Peyer's patch (tissue), 4 donors: ENCODE data around the gene CEBPB.

ENCODE experiments used
- CTCF ChIP-seq, 6 experiments: fragments of 450-650 bp in 4 of 6; fragments of 200-600 bp in 2 of 6; sonication (generic) in 1 of 6; IDR thresholded peaks; one replicate each; pipeline ENCODE4 v1.5.1; 2017 to 2019; ENCODE audit warnings: antibody characterized with exemption in 6 of 6, mild to moderate bottlenecking in 3 of 6, moderate library complexity in 1 of 6
- POLR2A ChIP-seq, 2 donors: fragments of 450-650 bp; IDR thresholded peaks; one replicate each; pipeline ENCODE4 v1.5.1; 2017; ENCODE audit warnings: antibody characterized with exemption in 2 of 2, mild to moderate bottlenecking in 2 of 2, moderate library complexity in 2 of 2

- TF ChIP-seq POLR2A (IDR thresholded peaks at IDR 0.05) (no peak), CTCF (IDR thresholded peaks at IDR 0.05) (no peak)
Observed at GRCh38 chr20:50170549-50171220, 19.9 kb upstream of the CEBPB start.
